ENCODE results near the gene MORC1.

MORC1 gene

GRCh38 chr3:109028753-109029152, 89.2 kb downstream of the MORC1 start:
- no peak for DNase-seq (ENCODE audit: low read depth in 2 of 2, low spot score in 1 of 2)

GRCh38 chr3:109026821-109027220, 91.1 kb downstream of the MORC1 start:
- DNase-seq (ENCODE audit: low read depth in 2 of 2, low spot score in 1 of 2), result no peak

- DNase-seq (ENCODE audit: low read depth in 2 of 2, low spot score in 1 of 2), result no peak
Measured at GRCh38 chr3:109025896-109026295, 92.0 kb downstream of the MORC1 start.

- DNase-seq (ENCODE audit: low read depth in 2 of 2, low spot score in 1 of 2), result no peak
Measured at GRCh38 chr3:109023656-109024254, 94.2 kb downstream of the MORC1 start.

GRCh38 chr3:109023167-109023566, 94.8 kb downstream of the MORC1 start:
- DNase-seq (ENCODE audit: low read depth in 2 of 2, low spot score in 1 of 2), result no peak

GRCh38 chr3:109021556-109021955, 96.4 kb downstream of the MORC1 start:
- no peak for DNase-seq (ENCODE audit: low read depth in 2 of 2, low spot score in 1 of 2)

- DNase-seq (ENCODE audit: low read depth in 2 of 2, low spot score in 1 of 2), result no peak
Measured at GRCh38 chr3:109018828-109019227, 99.1 kb downstream of the MORC1 start.

- no peak for DNase-seq (ENCODE audit: low read depth in 2 of 2, low spot score in 1 of 2)
Measured at GRCh38 chr3:109005443-109005842, 112.5 kb downstream of the MORC1 start.

- DNase-seq (ENCODE audit: low read depth in 2 of 2, low spot score in 1 of 2), result no peak
Measured at GRCh38 chr3:108998436-108998835, 119.5 kb downstream of the MORC1 start.

GRCh38 chr3:108985844-108986243, 132.1 kb downstream of the MORC1 start:
- DNase-seq (ENCODE audit: low read depth in 2 of 2, low spot score in 1 of 2), result no peak

- no peak for DNase-seq (ENCODE audit: low read depth in 2 of 2, low spot score in 1 of 2)
Measured at GRCh38 chr3:108983051-108983450, 134.9 kb downstream of the MORC1 start.

GRCh38 chr3:108976058-108976457, 141.9 kb downstream of the MORC1 start:
- DNase-seq (ENCODE audit: low read depth in 2 of 2, low spot score in 1 of 2), result no peak

GRCh38 chr3:108973019-108973418, 144.9 kb downstream of the MORC1 start:
- no peak for DNase-seq (ENCODE audit: low read depth in 2 of 2, low spot score in 1 of 2)

- DNase-seq (ENCODE audit: low read depth in 2 of 2, low spot score in 1 of 2), result no peak
Measured at GRCh38 chr3:108972482-108972881, 145.5 kb downstream of the MORC1 start.

- no peak for DNase-seq (ENCODE audit: low read depth in 2 of 2, low spot score in 1 of 2)
Measured at GRCh38 chr3:108970561-108970960, 147.4 kb downstream of the MORC1 start.

- DNase-seq (ENCODE audit: low read depth in 2 of 2, low spot score in 1 of 2), result no peak
Measured at GRCh38 chr3:108966773-108967172, 151.2 kb downstream of the MORC1 start.

GRCh38 chr3:108959017-108959416, 158.9 kb downstream of the MORC1 start:
- DNase-seq (ENCODE audit: low read depth in 2 of 2, low spot score in 1 of 2), result no peak

- no peak for DNase-seq (ENCODE audit: low read depth in 2 of 2, low spot score in 1 of 2)
Measured at GRCh38 chr3:108953700-108954099, 164.2 kb downstream of the MORC1 start, which contains the start of gene GUCA1C. Gene GUCA1C (minus strand): TSS chr3:108953879. CDS start chr3:108953762, 117 bp downstream.

GRCh38 chr3:108953210-108953609, 164.7 kb downstream of the MORC1 start:
- no peak for DNase-seq (ENCODE audit: low read depth in 2 of 2, low spot score in 1 of 2)

GRCh38 chr3:108951820-108952501, 166.0 kb downstream of the MORC1 start:
- DNase-seq (ENCODE audit: low read depth in 2 of 2, low spot score in 1 of 2), result no peak

- no peak for DNase-seq (ENCODE audit: low read depth in 2 of 2, low spot score in 1 of 2)
Measured at GRCh38 chr3:108947855-108948254, 170.1 kb downstream of the MORC1 start.

- DNase-seq (ENCODE audit: low read depth in 2 of 2, low spot score in 1 of 2), result no peak
Measured at GRCh38 chr3:108946292-108947285, 171.3 kb downstream of the MORC1 start.
